C1 segment of cervical spinal cord (tissue), 14 donors: ENCODE measurements around the gene CD82.

Source experiments
- DNase-seq, 14 donors: peaks; one replicate each; lab custom pipeline; 2025; lab: John Stamatoyannopoulos, UW

CD82 gene

DNA sequence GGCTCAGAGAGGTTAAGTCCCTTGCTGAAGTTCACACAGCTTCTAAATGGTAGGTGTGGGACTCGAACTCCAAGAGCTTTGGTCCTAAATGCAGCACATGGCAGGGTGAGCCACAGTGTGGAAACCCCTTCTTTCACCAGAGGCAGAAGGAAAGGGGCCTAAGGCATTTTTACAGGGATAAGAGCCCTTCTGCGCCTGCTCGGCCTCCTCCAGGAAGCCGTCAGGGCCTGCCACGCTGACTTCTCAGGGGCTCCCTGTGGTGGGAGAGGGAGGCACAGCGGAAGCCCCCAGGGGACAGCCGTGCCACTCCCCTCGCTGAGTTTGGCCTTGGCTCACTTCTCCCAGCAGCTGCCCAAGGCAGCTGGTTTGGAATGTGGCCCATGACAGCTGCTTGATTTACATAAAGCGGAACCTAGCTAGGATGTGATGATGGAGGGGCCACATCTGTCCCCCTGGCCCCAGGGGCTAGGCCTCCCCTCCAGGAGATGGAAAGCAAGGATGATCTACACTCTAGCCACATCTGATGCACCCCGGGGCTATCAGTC is 35.4 kb downstream of the CD82 start:
- peak in 2 of 14 donors; percentile 18 to 30 for DNase-seq

DNA sequence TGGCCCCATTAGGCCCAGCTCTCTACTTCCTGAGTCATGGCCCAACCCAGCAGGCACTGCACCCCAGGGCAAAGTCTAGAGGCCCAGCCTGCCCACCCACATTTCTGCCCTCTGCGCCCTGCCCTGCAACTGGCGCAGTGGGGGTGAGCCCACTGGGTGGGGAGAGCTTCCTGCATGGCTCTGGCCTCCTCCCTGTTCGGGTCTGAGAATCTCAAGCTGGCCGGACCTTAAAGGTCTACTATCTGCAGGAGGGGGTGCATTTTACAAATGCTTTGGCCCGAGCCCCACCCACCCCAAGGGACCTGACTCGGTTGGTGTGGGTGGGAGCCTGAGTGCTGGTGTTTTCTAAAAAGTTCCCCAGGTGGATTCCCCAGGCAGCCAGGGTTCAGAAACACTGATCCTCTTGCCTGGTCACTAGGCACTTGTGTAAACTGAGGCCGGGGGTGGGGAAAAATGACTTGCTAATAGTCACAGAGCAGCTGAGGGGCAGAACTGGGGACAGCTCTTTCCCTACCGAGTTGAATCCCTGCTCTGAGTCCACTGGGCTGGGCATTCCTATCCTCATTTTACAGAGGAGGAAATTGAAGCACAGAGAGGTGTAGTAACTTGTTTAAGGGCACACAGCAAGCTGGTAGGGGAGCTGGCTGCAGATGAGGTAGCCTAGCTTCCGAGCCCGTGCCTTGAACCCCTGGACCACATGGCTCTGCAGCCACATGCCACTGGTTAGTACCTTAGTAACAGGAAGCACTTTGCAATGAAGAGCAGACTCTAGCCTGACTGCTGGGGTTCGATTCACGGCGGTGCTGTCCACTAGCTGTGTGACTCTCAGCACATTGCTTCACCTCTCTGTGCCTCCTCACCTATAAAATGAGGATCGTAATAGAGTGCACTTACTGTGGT is 36.3 kb downstream of the CD82 start:
- DNase-seq = no peak

DNA sequence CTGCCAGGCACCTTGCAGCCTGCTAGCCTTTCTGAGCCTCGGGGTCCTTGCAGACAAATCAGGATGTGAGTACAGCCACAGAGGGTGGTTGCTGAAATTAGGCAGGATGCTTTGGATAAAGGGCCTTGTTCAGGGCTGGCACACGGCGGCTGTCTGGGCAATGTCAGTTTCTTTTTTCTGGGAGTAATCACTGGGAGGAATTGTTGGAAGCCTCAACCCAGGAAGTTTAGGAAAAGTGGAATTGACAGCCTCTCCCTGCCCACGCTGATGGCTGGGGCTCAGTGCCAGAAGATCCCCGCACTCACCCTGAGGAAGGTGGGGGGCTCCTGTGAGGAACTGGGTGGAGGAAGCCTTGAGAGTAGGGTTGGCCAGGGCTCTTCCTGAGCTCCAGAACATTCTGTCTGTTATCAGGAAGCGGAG is 37.4 kb downstream of the CD82 start:
- DNase-seq = no peak

DNA sequence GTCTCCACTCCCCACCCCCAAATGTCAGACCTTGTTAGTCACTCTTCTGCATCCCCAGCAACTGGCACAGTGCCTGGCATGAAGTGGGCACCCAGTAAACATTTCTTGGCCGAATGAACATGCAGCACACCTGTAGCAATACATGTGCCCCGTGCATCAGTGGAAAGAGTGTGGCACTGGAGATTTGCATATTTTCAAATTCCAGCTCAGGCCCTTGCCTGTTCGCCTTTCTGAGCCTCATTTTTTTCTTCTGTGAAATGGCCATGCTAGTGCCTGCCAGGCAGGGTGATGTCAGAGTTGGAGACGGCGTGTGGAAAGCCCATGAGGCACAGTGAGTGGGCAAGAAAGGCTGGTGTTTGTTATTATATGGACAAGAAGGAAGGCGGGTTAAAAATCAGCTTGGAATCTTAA is 38.7 kb downstream of the CD82 start:
- DNase-seq = no peak

DNA sequence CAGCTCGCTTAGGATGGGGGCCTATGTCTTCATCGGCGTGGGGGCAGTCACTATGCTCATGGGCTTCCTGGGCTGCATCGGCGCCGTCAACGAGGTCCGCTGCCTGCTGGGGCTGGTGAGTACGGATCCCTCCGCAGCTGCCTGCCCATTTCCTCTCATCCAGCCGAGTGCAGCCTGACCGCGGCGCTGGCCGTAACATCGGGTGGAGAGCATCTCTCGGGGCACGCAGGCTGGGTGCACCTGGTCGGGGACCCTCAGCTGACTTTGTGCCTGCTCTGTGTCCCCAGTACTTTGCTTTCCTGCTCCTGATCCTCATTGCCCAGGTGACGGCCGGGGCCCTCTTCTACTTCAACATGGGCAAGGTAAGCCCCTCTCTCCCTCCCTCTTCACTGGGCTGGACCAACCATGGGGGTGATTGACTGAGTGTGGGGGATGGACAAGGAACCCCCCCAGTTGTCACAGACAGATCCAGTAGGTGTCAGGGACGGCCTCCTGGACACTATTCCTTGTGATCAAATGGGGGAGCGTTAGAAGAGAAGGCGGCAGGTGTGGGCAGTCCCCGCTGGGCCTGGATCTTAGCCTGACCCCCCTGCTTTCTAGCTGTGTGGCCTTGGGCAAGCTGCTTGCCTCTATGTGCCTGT is 39.7 kb downstream of the CD82 start:
- DNase-seq = no peak

DNA sequence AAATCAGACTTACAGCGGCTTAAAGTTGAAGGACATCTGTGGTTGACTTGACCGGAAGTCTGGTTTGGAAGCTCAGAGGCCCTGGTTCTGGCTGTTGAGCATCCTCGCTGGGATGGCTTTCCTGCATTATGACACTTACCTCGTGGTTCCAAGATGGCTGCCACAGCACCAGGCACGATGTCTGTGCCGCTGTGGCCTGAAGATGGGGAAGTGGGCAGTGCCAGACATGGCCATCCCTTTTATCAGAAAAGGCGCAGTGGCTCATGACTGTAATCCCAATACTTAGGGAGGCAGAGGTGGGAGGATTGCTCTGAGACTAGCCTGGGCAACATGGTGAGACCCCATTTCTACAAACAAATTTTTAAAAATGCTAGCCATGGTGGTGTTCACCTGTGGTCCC is 40.5 kb downstream of the CD82 start:
- DNase-seq = no peak

DNA sequence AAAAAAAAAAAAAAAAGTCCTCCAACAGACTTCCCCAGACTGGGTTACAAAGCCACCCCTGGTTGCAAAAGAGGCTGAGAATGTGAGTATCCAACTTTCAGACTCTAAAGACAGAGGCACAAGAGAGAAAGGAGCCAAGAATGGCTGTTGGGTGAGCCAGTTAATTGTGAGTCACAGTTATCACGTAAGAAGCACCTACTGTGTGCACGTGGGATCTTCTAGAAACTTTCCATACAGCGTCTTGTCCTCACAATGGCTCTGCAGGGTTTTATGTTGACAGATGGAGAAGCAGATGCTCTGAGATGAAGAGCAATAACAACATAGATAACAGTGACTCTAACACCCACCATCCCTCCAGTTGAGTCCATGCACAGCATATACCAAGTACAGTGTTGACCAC is 41.0 kb downstream of the CD82 start:
- DNase-seq = no peak

DNA sequence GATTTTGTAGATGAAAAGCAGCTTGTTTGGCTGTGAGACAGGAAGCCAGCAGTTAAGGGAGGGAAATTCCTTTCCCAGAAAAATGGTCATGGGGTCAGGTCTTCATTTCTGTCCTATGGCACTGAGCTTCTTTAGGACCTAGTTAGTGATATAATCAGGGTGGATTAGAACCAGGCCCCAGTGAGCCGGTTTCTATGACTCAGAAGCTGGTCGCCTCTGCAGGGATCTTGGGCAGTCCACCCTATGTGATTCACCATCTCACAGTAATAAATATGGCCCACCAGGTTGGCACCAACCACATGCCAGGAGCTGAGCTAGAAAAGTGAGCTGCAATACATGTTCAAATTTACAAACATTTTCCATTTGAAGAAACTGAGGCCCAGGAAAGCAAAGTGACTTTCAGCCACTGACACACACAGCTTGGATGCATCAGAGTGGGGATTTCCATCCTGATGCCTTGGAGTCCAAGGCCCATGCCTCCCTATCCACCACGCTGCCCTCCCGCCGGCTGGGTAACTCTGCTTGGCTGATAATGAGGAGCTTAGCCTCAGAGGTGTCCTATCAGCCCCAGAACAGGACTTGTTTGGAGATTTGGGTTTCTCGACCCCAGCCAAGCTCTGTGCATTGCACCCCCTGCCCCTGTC is 42.0 kb downstream of the CD82 start:
- no peak for DNase-seq

DNA sequence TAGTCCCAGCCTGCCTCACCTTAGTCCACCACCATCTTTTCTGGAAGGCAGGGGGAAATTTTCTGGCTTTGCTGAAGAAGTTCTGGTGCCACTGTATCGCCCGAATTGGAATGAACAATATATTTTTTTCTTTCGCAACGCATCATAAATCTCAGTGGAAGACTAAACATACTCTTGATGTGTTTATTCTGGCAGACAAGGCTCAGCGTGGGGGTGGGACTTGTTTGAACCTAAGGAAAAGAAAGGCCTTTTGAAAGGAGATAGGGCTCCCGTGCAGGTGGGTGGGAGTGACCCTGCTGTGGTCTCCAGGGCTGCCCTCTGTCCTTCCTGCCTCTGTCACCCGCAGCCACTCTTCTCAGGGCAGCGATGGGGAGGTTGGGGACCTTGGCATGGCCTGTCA is 42.5 kb downstream of the CD82 start:
- DNase-seq = no peak

DNA sequence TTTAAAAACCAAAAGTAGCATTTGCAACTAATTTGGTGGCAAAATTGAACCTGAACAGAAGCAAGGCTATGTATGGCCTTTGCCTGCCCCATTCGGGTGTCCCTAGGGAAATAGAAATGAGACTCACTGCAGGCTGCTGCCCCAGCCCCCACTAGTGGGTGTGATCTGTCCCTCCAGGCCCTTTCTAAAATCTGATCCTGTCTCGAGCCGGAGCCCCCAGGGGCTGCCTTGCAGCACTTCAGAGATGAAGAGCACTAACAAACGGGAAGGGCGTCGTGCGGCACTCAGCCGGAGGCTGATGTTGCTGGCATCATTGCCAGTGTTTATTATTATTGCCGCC is 43.2 kb downstream of the CD82 start:
- no peak for DNase-seq

DNA sequence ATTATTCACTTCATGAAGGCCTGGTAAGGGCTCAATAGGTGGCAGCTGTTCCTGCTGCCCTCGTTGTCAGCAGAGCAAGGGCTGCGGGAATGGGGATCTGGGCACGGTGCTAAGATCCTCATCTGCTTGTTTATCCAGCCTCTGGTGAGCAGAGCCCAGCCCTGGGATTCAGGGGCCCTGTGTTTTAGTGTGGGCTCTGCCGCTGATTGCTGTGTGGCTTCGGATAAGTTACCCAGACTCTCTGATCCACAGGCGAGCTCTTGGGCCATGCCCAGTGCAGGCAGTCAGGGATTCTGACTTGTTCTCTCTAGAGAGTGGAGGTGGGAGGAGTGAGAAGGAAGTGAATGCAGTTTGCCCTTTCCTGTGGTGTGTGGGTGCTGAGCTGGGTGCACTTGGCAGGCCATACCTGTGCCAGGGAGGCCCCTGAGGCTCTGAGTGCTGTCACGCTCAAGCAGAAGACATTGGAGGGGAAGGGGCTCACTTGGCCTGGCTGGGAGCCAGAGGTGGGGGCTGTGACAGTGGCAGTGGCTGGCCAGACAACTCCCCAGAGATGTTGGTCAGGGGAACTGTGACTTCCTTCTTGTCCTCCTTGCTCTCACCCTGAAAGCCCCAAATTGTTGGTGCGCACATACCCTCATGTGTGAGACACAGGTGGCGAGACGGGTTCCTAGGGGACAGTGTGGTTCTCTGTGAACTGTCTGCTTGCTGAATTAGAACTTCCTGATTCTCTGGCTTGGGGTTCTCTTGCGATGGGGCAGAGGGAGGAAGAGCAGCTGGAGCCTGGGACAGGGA is 43.7 kb downstream of the CD82 start:
- DNase-seq = no peak

DNA sequence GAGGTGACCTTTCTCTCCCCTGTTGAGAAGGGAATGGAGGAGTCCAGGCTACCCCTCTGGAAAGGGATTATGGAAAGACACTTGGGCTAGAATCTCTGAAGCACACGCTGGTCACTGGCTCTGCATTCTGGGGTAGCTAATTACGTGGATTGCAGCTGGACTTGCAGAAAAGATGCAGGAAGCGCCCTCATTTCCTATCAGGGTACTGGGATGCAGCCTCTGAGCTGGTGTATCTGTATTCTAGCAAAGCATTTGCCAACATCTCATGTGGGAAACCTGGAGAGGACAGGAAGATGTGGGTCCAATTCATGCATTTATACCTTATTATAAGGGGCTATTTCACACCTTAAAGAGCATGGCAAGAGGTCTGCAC is 44.3 kb downstream of the CD82 start:
- DNase-seq = no peak

DNA sequence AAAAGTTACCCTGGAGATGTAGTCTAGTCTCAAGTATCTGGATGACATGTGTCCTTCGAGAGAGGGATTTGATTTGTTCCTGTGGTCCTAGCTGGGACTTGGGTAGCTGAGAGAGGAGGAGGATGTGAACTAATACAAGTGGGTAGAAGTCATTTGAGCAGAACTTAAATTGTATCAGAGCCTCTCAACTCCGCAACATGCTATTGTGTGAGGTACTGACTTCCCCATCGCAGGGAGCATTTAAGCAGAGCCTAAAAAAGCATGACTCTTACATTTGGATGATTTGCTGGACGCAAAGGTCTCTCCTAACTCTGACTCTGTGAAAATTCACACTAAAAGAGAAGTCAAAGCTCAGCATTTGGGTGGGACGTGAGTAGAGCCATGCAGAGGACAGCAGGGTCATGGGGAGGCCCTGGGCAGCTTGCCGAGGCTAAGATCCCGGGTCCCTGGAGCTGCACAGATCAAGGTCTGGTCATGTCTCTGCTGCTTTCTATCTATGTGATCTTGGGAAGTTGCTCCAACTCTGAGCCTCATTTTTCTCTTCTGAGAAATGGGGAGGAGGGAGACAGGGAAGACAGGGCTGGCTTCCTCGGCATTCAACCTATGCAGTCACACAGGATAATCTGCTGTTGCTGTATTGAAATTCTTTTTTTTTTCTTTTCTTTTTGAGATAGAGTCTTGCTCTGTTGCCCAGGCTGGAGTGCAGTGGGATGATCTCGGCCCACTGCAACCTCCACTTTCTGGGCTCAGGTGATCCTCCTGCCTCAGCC is 44.9 kb downstream of the CD82 start:
- DNase-seq = no peak

DNA sequence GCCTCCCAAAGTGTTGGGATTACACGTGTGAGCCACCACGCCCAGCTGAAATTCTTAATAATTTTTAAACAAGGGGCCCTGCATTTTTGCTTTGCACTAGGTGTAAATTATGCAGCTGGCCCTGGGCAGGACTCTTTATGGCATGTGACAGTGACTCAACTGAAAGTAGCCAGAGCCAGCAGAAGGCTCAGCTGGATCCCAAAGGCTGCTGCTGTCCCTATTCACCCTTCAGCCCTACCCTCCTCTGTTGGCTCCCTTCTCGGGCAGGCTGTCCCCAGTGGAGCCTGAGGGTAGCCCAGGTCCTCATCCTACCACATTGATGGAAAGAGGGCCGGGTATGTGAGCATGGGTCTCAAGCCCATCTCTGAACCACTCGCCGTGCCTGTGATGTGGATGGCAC is 45.6 kb downstream of the CD82 start:
- DNase-seq = peak in 1 of 14 donors; percentile 41

DNA sequence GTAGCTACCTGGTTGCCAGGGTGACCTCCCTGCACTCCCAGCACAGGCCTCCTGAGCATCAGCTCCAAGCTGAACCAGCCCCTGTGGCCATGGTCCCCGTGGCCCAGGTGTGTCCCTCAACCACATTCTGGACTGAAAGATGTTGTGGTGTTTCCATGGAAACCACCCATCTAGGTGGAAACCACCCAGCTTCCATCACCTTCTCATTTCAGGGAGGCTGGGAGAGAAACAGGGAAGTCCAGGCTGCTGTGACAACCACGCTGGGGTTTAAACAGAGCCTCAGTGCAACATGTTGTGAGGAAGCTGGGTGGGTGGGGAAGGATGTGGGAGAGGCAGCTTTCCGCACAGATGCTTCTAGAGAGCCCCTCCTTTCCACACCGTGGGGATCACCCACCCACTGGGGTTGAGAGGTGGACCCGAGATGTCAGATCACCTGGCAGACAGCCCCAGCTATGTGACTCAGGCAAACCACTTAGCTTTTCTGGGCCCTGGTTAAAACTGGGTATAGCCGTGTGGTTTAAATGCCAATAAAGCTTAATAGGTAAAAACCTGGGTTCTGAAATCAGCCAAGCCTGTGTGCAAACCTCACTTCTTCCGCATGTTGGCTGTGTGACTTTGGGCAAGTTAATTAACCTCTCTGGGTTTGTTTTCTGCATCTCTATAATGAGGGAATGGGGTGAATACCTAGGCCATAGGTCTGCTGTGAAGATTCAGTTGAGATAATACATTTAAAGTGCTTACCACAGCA is 46.4 kb downstream of the CD82 start:
- no peak for DNase-seq

DNA sequence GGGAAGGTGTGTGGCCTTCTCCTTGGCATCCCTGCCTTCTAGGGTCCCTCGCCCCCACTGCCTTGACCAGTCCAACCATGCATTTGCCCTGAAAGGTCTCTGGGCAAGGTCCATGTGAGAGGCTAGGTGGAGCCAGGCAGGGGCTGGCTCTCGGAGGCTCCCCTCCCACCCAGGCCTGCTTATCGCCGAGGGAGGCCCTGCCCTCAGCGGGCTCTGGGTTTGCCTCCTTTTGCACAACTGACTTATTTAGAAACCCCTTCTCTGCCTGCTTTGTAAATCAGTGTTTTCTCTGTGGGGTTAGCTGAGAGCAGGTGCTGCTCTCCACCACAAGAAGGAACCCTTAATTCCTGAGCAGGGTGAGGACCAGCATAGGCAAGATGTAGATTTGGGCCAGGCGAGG is 47.7 kb downstream of the CD82 start:
- no peak for DNase-seq

DNA sequence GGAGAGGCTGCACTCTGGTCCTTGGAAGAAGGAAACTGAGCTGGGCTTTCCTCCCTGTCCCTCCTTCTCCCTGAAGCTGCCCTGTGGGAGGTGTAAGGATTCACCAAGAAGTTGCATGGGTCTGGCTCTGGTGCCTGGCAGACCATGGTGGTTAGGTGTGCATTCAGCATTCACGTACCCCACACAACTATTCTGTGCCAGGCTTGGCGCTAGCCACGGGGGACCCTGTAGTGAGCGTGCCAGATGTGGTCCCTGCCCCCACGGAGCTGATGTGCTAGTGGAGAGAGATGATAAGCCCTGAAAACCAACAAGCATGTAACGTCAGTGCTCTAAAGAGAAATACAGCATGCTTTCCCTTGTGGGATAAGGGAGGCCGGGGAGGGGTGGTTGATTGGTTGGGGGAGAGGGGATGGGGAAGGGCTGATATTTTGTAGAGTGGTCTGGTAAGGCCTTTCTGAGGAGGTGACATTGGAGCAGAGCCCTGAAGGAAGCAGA is 48.9 kb downstream of the CD82 start:
- no peak for DNase-seq

DNA sequence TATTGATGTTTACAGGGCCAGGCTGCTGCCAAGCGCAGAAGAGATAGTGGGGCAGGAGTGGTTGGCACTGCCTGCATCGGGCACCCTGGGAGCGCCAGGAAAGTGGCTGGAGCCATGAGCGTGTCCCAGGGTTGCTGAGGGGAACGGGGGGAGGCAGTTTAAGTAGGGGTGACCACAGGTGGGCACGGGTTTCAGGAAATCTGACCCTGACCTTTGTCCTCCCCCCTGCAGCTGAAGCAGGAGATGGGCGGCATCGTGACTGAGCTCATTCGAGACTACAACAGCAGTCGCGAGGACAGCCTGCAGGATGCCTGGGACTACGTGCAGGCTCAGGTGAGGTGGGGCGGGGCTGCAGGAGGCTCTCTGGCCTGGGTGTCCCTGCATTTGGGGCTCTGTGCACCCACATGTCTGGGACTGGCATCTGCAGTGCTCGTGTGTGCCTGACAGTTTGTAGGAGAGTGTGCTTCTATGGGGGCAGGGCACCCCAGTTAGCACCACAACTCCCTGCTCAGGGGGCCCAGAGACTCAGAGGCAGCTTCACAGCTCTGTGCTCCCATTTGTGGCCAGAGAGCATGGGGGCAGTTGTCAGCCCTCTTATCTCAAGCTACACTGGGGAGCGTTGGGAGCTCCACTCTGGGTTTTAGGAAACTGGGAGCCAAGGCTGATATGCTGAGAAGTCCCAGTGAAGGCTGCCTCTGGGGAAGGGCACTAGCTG is 49.7 kb downstream of the CD82 start:
- DNase-seq = no peak
